GM19395 (cell line): ENCODE measurements around the gene PLIN1.
A peak's percentile ranks its signal among the peaks of the same experiment; 100 is the strongest.

ENCODE experiments used
- ATAC-seq: cut with Tn5 transposase; IDR thresholded peaks from one replicate; pipeline ENCODE4 v1.9.1; 2021; ENCODE audit warnings: mild to moderate bottlenecking, moderate library complexity; ENCODE audit not compliant: unreplicated experiment

PLIN1 gene

DNA sequence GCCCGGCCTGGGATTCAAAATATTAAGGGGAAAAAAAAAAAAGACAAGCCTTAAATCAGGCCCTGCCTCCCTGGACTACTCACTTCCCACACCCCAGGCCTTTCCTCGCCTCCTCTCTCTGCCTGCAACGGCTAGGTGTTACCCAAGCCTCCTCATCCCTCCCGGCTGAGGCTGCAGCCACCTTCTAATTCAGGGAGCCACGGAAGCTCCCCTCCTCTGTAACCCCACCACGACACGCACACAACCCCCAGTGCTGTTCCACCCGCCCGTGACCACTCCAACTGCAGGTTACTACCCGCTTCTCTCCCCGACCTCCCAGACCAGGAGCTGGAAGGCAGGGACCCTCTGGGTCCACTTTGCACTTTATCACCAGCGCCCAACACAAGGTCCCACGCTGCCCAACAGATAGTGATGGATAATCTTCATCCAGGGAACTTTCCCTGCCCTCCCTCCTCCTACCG is 24.8 kb downstream of the PLIN1 start:
- no peak for ATAC-seq

DNA sequence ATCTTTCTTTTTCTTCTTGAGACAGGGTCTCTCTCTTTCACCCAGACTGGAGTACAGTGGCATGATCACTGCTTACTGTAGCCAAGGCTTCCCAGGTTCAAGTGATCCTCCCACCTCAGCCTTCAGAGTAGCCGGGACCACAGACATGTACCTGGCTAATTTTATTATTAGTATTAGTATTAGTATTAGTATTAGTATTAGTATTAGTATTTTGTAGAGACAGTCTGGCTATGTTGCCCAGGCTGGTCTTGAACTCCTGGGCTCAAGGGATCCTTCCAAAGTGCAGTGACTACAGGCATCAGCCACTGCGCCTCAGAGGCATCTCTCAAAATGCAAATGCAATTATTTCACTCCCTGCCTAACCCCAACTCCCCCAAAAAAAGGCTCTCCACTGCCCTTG is 25.6 kb downstream of the PLIN1 start:
- no peak for ATAC-seq

DNA sequence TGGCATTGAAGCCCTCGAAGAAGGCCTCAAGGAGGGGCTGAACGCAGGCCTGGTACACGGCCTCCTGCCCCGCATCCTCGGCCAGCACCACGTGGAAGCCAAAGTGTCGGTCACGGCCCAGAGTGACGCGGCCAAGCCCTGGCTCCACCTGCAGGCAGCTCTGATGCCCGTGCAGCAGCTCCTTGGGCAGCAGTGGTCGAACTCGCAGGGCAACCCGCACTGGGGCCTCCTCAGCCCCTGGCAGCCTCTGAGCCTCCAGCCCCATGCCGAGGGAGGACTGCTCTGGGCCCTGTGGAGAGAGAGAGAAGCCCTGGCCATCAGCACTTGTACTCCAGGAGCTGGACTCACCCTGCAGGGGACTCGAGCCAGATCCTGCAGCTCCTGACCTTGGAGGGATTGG is 26.5 kb downstream of the PLIN1 start:
- ATAC-seq, result no peak

DNA sequence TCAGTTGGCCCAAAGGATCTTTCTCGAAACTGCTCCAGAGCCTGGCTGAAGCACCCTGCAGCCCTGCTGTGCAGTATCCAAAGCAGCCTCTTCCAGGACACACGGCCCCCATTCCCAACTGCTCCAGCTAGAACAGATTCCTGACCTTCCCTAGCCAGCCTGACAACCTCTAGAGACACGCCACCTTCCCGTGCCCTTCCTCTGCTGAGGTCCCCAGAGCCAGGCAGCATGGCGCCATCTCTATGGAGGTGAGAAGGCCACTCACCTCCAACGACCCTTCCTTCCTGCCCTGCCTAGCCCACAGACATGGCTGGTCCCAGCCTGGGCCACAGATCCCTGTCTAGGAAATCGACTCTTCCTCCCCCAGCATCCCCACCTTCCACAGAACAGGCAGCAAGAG is 27.0 kb downstream of the PLIN1 start:
- ATAC-seq, result no peak

DNA sequence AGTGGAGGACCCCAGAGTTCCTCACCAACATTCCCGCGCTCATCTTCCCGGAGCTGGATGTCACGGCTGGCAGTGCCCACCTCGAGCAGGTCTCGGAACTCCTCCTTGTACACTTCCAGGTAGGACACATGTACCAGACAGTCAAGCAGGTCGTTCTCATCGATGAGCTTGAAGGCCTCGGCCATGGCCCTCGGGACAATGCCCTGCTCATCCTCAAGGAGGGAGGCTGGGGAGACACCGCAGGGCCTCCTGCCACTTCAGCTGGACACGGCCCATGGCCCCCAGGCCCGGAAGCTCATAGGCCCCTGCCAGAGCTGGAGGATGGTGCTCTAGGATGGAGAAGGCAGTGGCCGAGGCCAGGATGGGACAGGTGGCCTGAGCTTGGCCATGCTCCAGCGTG is 29.5 kb downstream of the PLIN1 start:
- ATAC-seq, result no peak

DNA sequence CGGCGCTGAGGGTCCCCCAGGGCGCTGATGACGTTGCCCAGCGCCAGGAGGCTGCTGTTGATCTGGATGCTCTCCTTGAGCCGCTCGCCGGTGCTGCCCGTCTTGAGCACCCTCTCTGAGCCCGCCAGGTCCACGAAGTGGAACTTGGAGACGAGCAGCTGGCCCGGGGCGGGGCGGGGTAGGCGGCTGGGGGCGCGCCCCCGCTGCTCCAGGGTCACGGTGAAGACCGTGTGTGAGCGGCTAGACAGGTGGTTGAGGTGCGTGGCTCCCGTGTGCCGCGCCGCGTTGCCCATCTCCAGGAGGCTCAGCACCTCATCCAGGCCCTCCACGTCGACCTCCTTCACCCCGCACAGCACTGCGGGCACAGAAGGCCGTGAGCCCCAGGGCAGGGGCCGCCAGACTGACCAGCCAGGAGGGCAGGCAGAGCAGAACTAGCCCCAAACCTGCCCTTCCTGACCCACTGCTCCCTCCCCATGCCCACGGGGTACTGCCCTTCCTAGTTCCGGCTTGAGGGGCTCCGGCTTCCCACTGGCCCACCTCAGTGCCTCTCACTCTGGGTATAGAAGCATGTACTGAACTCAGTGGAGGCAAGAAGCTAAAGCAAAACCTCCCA is 30.0 kb downstream of the PLIN1 start:
- no peak for ATAC-seq

DNA sequence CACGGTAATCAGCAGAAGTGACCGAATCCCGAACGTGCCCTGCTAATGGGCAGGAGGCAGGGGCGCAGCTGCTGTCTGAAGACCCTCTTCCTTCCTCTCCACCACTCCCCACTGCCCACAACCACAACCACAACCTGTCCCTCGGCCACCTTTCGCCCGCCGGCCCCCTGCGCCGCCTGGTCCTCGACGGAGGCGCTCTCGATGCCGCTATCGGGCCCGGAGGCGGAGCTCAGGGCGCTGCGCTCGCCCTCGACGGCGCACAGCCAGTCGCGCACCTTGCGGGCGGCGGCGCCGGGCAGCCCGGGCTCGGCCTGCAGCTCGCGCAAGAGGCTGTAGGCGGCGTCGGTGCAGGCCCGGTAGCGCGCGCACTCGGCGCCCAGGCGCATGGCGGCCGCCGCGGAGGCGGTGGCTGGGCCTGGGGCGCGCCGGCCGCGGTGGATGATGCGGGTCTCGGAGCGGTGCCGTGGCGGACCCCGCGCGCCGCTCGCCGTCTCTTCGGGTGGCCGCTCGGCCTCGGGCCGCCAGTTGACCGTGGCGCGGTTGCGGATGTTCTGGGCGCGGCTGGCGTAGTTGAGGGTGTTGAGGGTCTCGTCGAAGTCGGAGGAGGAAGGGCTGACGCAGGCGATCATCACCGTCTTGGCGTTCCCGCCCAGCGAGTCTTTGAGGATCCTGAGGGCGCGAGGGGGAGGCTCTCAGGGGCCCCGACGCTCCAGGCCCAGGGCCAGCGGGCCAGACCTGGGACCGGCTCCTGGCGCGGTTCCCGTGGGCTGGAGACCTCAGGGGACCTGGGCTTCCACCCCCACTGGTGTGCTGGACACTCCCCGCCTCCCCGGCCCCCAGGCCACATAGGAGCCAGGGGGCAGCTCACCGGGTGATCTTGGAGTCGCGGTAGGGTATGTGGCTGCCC is 30.8 kb downstream of the PLIN1 start:
- ATAC-seq, result no peak

DNA sequence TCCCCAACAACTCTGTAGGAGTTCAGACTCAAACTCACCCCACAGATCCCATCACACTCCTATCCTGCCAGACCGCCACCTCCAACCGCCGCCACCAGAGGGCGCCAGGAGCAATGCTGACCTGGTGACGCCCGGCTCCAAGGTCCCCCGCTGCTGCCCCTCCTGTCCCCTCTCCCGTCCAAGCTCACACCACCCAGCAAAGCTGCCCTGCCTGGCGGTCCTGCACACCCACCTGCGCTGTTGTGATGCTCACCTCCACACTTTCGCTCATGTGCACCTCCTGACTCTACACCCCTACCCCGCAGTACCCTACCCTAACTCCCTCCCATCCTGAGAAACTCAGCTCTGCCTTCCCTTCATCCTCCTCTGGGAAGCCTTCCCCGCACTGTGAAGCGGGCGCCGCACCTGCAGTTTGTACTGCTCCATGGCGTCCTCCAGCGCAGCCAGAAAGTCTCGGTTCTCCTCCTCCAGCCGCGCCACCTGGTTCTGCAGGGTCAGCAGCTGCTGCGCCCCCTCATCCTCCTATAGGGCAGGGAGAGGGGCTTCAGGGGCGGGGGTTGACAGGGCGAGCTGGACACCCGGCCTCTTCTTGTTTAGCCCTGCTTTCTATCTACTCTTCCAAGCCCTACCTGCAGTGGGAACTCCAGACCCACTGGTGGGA is 31.8 kb downstream of the PLIN1 start:
- ATAC-seq, result peak; percentile 57

DNA sequence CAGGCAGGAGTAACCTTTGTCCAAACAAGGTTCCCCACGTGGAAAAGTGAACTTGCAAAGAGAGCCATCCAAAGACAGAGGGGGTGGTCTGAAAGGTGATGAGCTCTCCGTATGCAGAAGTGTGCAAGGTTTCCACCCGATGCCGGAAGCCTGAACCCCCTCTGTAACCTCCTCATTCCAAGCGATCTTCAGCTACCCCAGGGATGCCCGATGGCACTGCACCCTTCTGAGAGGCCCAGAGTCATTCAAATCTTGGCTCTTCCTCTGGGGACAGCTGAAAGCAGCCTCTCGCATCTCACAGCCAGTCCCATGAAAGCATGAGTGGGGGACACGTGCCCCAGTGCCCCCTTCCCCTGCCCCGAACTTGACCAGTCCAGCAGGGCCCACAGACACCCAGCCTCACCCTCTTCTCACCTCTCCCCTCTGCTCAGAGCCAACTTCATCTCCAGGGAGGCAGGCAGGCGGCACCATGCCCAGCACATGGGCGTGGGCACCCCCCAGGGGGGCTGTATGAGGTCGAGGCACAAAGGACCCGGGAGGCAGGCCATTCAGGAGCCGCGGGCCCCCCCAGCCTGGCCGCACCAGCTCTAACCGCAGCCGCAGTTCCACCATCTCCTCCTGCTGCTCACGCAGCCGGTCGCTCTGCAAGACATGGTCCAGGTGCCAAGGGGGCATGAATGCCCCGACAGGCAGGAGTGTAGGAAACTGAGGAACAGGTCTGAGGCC is 32.6 kb downstream of the PLIN1 start:
- ATAC-seq, result no peak

DNA sequence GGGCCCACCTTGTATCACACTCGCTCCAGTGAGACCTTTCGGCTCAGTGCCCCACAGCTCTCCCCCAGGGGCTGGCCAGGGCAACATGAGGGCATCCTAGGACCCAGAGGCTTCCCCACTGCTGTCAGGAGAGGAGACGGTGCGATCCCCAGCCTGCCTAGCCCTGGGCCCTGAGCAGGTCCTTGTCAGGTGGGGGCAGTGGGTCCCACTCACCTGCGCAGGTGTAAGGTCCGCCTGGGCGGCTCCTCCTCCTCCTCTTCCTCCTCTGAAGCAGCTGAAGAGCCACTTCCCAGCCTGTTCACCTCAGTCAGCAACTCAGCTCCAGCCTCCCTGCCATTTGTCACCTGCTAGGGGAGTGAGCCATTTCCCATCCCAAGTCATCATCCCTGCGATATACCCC is 33.5 kb downstream of the PLIN1 start:
- no peak for ATAC-seq

DNA sequence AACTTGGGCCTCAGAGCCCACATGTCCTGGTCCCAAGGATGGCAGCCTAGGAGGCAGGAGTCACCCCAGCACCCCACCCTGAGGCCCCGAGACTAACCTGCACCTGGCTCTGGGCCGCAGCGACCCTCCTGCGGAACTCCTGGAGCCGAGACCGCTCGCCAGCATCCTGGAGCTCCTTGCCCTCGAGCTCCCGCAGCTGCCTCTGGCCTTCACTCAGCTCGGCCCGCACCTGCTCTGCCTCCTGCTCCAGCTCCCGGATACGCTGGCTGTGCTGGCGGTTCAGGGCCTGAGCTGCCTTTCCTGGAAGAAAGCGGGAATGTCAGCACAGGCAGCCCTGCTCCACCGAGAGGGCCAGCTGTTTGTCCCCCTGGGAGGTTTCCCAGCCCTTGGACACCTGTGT is 37.1 kb downstream of the PLIN1 start:
- no peak for ATAC-seq

DNA sequence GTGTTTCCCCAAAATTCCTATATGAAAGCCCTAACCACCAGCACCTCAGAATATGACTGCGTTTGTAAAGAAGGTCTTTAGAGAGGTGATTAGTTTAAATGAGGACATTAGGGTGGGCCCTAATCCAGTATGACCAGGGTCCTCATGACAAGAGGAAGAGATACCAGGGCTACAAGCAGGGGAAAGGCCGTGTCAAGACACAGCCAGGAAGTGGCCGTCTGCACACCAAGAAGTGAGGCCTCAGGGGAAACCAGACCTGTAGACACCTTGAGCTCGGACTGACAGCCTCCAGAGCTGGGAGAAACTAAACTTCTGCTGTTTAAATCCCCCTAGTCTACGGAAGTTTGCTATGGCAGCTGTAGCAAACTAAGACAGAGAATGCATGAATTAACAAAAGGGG is 38.1 kb downstream of the PLIN1 start:
- ATAC-seq, result no peak

DNA sequence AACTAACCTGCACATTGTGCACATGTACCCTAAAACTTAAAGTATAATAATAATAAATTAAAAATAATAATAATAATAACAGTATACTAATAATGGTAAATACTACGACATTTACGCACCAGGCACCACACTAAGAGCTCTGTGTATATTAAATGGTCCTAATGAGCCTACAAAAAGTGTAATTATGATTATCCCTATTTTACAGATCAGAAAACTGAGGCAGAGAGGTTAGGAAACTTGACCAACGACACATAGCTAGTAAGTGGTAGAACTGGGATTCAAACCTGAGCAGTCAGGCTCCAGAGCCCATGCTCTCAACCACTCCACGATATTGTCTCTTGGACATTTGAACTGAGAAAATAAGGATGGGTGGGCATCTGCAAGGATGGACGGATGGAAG is 38.9 kb downstream of the PLIN1 start:
- no peak for ATAC-seq

DNA sequence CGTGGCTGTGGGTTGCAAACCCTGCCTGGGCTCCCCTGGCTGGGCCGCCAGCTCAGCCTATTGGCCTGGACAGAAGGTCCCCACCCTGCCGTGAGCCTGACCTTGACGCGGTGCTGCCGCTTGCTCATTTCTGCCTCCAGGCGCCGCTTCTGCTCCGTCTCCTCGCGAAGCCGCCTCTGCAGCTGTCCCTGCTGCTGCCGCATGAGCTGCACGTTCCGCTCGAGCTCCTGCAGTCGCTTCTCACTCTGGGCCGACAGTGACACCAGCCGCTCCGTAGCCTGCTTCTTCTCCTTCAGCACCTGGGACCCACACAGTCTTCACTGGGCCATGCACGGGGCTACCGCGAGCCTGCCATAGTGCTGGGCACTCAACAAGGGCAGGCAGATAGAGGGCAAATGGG is 45.6 kb downstream of the PLIN1 start:
- ATAC-seq, result no peak

DNA sequence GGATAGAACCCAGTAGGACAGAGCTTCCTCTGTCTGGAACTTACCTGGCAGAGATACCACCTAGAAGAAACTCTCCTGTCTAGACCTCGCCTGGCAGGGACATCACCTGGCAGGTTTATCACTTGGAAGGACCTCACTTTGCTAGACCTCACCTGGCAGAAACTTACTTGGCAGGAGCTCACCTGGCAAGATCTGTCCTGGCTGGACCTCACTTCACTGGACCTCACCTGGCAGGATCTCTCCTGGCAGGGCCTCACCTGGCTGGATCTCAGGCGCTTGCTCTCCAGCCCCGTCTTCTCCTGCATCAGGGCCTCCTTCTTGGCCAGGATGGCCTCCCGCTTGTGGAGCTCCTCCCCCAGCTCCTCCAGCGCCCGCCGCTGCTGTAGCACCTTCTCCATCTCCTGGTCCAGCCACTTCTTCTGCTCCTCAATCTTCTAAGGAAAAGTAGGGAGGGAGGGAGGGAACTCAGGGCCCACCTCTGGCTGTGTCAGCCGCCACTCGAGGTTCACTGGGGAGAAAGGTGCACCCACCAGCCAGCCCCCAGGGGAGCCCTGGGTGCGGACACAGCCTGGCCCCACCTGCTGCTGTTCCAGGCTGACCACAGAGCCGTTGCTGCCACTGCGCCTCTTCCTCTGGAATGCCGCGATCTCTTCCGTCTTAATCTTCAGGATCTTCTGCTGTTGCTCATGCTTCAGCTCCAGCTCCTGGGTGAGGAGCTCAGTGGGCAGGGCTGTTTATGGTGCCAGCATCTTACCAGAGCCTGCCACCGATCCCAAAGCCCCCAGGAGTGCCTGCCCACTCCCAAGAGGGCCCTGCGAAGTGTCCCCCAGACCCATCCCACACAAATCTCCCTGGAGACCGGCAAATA is 46.4 kb downstream of the PLIN1 start:
- no peak for ATAC-seq

DNA sequence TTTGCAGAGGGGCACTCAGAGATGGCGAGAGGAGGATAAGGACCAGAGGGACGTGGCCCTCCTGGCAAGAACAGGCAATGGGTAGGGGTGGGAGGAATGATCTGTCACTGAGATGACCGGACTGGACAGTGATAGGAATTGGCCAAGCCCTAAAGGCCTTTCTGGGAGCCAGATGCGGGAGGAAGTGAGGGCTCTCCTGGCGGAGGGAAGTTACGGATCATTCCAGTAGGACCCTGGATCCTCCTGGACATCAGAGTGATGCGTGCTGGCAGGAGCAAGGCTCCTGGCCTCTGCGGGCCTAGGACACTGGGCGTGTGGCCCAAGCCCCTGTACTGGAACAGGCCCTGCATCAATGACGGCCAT is 47.3 kb downstream of the PLIN1 start:
- ATAC-seq, result no peak

DNA sequence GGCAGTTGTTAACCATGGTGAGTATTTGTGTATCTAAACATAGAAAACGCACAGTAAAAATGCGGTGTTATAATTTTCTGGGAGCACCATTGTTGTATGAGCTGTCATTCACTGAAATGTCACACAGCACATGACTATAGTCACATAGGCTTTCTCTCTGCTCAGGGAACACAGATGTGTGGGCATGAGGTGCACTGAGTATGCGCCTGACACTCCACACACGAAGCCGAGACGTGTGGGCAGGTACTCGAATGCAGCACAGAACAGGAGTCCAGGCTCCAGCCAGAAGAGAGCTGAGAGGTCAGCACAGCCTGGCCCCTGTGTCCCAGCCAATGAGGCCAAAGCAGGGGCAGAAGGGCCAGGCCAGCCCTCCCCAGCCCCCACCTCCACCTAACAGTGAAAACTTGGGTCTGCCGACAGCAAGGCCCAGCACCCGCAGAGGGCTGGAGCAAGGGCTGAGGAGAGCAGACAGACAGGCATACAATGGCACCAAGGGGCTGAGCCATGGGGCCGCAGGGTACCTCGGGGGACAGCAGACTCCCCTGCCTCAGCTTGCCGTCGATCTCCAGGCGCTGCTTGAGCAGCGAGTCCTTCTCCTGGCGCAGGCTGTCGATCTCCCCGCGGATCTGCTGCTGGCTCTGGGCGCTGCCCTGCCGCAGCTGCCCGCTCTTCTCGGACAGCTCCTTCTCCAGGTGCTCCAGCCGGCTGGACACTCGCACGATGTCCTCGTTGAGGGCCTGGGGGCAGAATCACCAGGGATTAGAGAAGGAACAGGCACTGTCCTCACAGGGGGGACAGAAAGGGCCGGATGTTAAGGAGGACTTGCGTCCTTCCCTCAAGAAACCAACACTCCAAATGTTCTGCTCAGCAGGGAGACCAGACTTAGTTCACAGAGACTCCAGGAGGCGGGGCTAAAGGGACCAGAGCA is 47.9 kb downstream of the PLIN1 start:
- no peak for ATAC-seq

DNA sequence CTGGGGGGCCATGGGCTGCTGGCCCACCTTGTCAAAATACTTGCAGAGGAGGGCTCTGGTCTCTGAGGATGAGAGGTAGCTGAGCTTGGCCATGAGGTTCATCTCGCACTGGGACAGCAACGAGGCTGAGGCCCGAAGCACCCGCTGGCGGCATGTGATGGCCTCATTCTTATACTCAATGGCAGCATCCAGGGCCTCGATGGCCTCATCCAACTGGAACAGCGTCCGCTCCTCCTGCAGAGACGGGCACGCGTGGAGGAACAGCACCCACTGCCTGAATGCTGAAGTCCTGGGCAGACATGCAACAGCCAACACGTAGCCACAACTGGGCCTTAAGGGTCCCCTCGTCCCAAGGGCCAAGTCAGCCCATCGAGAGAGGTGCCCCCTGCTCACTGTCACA is 48.9 kb downstream of the PLIN1 start:
- ATAC-seq, result no peak

DNA sequence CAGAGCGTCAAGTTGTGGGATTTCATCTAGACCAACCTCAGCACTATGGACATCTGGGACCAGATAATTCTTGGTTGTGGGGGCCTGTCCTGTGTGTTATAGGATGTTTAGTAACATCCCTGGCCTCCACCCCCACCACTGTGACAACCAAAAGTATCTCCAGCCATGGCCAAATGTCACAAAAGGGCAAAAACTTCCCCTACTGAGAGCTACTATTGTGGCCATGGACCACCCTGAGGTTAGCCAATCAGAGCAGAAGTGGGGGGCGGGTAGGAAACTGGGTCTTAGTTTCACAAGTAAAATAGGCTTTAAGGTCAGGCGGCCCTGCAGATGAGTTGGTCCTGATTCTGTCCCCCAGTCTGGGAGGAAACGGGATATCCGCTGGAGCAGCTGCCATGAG is 49.3 kb downstream of the PLIN1 start:
- ATAC-seq, result no peak
